A673 (cell line): Measurements from ENCODE around the gene ALDH5A1.

Experiments
- EZH2 ChIP-seq: fragments of 200-600 bp; sonication (generic); IDR thresholded peaks from 2 replicates; pipeline ENCODE4 v1.6.1; 2017; ENCODE audit warnings: borderline replicate concordance, low read depth, mild to moderate bottlenecking, mixed read lengths, antibody characterized with exemption, low read length; ENCODE audit not compliant: poor library complexity, severe bottlenecking
- TF ChIP-seq, protein P1 (sequence below): fragments of 300-800, 200-600 bp; sonication (generic); conservative IDR thresholded peaks from 2 replicates; pipeline ENCODE4 v1.5.1; 2017; ENCODE audit warnings: low read depth, mild to moderate bottlenecking, antibody characterized with exemption, low read length, moderate library complexity, mixed read lengths

DNA sequence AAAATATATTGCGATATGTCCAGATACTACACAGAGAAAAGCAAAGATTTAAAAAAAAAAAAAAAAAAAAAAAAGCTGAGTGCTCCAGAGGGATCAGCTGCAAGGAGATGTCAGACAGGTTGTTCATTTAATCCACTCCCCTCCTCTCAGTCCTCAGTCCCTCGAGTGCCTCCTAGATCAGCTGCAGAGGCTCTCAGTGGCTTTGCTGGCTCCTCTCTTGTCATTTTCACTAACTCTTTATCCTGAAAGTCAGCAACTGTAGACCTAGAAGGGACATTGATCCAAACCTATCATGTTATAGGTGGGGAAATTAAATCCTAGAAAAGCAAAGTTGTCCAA lies 89.6 kb downstream of the ALDH5A1 start:
- TF ChIP-seq, protein P1, sequence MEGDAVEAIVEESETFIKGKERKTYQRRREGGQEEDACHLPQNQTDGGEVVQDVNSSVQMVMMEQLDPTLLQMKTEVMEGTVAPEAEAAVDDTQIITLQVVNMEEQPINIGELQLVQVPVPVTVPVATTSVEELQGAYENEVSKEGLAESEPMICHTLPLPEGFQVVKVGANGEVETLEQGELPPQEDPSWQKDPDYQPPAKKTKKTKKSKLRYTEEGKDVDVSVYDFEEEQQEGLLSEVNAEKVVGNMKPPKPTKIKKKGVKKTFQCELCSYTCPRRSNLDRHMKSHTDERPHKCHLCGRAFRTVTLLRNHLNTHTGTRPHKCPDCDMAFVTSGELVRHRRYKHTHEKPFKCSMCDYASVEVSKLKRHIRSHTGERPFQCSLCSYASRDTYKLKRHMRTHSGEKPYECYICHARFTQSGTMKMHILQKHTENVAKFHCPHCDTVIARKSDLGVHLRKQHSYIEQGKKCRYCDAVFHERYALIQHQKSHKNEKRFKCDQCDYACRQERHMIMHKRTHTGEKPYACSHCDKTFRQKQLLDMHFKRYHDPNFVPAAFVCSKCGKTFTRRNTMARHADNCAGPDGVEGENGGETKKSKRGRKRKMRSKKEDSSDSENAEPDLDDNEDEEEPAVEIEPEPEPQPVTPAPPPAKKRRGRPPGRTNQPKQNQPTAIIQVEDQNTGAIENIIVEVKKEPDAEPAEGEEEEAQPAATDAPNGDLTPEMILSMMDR = no peak
- TF ChIP-seq EZH2 = no peak
